GM19397 (cell line): Measurements from ENCODE around the gene SELENOO.

Experiments used
- ATAC-seq: cut with Tn5 transposase; IDR thresholded peaks from one replicate; pipeline ENCODE4 v1.9.1; 2021; ENCODE audit warnings: mild to moderate bottlenecking, moderate library complexity; ENCODE audit not compliant: unreplicated experiment

The SELENOO gene

DNA sequence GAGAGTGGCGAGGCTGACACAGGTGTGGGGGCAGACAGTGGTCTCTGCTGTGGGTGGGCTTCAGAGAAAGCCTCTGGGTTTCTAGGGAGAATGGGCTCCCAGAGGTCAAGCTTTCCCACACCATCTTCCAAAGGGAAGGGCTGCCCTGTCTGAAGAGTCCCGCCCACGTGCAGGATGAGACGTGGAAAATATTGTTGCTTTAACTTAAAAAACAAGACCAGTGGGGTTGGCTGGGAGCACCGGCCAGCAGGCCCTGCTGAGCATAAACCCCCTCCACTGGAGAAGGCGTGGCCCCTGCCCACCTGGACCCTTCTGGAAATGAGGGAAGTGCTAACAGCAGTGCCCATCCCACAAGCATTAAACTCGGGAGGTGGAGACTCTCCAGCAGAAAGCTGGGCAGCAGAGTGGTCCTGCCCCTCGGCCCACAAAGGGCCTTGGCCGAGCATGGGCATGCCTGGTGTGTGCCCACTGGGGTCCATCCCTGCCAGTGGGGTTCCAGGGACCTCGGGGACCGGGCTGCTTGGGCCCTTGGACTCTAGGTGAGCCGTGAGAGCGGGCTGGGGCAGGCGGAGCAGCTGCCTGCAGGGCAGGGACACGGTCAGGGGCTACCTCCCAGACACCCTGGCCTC lies 15.4 kb downstream of the SELENOO start:
- ATAC-seq: no peak

DNA sequence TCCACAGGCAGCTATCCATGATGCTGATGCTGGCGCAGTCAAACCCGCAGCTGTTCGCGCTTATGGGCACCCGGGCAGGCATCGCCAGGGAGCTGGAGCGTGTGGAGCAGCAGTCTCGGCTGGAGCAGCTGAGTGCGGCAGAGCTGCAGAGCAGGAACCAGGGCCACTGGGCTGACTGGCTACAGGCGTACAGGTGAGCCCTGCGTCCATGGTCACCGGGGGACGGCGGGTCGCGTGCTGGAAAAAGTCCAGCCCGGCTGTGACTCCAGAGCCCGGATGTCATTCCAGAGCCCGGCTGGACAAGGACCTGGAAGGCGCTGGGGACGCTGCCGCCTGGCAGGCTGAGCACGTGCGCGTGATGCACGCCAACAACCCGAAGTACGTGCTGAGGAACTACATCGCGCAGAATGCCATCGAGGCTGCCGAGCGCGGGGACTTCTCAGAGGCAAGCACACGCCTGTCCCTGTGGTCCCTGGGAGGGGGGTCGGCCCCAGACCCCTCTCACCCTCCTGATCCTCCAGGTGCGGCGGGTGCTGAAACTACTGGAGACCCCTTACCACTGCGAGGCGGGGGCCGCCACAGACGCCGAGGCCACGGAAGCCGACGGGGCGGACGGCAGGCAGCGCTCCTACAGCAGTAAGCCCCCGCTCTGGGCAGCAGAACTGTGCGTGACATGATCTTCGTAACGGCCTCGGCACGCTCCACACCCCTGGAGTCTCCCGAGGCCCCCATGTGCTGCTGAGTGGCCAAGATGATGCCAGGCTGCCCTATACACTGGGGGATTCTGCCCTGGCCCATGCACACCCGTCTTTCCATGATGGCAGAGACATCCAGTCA lies 16.1 kb downstream of the SELENOO start:
- no peak for ATAC-seq

DNA sequence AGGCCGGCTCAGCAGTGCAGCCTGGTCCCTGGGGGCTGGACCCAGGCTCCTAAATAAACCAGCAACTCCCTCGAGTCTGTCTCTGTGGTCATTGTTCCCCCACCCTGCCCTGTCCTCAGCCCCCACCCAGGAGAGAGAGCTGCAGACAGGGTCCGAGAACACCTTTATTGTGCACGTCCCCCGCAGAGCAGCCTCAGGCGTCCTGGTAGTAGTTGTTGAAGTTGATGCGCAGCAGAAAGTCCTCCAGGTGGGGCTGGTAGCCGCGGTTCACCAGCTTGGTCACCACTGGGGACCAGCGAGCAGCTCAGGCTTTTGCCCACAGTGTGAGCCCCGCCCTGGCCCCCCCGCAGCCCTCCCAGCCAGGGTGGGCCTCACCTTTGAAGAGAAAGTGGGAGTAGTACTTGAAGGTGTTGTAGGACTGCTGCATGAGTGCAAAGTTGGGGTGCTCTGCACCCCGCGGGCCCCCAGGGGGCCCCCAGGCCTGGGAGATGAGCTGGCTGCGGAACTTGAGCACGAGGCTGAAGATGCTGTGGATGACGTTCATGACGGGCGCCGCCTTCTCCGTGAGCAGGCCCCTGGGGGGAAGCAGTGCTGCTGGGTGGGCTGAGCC lies 16.8 kb downstream of the SELENOO start:
- ATAC-seq: no peak

DNA sequence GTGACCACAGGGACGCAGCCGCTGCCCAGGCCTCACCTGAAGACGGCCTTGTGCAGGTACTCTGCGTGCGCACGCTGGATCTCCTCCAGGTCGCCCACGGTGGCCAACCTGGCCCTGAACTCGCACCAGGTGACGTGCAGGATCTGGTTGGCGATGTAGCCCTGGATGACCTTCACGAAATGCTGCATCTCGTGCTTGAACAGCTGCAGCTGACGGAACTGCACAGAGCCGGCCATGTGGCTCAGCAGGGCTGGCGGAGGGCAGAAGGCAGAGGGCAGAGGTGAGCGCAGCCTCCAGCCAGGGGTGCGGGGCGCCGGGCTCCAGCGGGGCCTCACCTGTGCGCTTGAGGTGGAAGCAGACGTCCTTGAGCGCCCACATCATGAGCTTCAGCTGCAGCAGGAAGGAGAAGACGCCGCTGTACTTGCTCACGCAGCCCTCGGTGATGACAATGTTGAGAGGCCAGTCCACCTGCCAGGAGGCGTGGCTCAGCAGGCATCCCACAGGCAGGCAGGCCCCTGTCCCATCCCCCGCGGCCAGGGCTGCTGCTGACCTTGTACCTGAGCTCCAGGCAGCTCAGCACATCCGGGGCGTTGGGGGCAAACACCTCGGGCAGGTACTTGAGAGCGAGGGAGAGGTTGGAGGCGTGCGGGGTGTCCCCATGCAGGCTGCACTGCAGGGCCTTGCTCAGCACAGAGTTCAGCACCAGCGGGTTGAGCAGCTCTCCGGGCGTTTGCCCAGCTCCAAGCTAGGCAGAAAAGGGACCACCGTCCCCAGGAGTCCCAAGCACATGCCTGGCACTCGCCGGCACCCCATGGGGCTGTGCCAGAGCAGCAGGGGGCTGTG lies 17.6 kb downstream of the SELENOO start:
- no peak for ATAC-seq

DNA sequence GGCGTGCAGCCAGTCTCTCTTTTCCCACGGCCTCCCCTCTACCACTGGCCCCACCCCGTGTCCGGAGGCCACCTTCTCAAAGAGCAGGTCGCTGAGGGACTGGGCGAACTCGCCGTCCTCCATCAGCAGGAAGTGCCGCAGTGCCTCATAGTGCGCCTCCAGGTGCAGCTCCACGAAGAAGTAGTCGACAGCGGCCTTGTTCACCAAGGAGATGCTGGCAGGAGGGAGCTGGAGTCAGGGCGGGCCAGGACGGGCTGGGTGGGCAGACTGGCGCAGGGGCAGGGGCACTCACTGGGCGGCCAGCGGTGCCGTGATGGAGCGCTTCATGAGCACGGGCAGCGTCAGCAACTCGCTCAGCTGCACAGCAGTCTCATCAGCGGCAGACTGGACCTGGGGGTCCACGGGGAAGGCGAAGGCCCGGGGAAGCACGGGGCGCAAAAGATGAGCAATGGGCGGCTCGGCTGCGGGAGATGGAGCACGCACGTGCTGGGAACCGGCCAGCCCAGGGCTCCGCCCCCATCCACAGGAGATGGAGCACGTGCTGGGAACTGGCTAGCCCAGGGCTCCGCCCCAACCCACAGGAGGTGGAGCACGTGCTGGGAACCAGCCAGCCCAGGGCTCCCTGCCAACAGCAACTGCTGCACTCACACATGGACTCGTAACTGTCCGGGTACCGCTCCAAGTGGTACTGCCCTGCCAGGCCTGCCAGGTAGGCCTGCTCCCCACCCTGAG lies 18.4 kb downstream of the SELENOO start:
- no peak for ATAC-seq

DNA sequence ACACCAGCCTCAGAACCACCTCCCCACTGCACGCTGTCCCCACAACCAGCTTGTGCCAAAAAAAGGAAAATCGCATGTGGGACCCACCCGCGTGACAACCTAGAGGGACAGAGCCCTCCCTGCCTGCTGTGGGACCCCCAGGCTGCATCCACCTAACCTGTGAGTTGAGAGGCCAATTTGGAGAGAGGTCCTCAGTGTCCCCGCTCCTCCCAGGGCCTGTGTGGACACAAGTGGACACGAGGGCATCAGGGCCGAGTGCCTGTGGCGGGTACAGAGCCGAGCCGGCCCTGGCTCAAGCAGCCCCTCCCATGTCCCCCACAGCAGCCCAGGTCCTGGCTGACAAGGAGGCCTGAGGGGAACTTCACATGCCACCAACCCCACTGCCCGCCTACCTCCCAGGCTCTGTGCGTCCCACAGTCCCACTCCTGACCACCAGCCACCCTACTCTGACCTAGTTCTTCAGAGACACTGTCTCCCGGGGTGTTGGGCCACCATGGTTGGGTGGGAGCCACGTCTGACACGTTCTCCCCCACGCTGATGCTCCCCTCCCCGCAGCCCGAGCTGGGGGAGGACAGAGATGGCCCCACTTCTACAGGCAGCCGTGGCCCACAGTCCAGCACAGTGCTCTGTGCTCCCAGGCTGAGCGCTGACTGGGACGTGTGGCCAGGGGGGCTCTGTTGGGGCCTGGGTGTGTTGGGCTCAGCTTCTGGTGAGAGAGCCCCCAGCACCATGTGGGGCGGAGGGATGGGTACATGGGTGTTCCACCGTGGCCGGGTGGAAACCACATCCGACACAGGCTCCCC lies 19.2 kb downstream of the SELENOO start:
- ATAC-seq: no peak

DNA sequence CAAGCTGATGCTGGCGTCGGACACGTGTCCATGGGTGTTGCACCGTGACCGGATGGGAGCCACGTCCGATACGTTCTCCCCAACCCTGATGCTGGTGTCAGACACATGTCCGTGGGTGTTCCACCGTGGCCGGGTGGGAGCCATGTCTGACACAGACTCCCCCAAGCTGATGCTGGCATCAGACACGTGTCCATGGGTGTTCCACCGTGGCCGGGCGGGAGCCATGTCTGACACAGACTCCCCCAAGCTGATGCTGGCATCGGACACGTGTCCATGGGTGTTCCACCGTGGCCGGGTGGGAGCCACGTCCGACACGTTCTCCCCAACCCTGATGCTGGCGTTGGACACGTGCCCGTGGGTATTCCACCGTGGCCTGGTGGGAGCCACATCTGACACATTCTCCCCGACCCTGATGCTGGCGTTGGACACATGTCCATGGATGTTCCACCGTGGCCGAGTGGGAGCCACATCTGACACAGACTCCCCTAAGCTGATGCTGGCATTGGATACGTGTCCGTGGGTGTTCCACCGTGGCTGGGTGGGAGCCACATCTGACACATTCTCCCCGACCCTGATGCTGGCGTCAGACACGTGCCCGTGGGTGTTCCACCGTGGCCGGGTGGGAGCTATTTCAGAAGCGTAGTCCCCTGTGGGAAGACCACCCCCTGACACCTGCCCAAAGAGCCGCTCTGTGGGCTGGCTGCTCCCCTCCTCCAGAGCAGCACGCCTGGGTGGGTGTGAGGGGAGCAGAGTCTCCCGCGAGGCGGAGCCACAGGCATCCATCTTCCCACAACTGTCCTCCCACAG lies 20.0 kb downstream of the SELENOO start:
- no peak for ATAC-seq

DNA sequence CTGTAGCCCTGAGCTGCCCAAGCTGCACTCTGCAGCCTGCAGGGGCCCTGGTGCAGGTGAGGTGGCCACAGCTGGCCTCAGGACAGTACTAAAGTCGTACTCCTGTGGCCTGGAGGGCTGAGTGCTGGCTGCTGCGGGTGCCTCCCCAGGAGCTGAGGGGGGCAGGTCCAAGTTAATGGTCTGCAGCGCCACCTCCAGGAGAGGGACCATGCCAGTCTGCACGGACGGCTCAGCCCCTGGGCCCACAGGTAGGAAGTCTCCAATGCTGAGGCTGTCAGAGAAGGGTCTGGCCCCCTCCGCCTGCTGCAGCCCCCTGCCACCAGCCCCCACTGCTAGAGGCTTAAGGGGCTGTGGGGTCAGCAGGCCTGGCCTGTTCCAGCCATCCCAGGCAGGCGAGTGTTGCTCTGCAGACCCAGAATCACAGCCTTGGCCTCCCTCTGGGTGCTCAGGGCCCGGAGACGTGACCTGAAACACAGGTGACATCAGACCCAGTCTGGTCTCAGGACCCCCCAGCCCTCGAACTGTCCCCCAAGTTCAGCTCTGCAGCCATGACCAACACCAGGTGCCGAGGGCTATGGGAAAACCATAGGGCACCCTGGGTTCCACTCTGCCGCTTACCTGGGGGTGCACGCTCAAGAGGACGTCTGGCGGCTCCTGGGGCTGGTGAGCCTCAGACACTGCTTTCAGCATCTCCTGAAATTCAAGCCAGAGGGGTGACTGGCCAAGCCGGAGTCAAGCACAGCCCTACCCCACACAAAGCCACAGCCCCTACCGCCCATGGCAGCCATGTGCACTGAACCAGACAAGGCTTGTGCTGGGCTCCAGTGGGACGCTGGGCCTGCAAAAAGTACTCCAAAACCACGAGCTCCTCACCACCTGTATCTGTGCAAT lies 20.8 kb downstream of the SELENOO start:
- ATAC-seq: no peak

DNA sequence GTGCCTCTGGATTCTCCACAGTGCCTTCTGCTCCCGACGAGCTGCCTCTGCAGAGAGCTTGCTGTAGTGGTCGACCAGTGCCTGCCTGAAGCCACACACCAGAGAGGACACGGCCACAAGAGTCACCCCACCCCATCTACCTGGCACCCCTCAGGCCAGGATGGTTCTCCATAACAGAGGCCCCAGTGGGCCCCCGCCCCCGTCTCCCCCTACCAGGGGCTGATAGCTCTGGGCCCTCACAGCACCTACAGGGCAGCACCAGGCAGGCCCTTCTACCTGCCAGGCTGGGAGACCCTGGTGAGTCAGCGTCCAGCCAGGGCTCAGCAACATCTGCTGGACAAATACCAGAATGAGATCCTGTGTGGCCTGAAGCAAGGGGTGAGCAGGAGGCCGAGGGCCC lies 21.7 kb downstream of the SELENOO start:
- no peak for ATAC-seq

DNA sequence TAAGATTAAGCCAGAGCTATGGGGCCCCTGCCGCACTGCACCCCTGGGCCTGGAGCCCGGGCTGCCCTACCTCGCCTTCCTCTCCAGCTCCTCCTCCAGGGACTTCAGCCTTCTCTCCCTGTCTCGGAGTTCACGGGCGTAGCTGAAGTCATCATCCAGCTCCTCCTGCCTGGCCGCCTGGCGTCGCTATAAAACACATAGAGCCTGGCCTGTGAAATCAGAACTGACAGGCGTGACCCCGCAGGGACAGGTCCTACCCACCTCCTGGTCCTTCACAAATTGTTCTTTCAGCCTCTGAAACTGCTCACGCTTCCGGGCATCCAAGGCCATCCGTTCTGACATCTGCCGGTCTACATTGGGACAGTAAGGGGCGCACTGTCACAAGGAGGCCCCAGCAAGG lies 23.3 kb downstream of the SELENOO start:
- no peak for ATAC-seq

DNA sequence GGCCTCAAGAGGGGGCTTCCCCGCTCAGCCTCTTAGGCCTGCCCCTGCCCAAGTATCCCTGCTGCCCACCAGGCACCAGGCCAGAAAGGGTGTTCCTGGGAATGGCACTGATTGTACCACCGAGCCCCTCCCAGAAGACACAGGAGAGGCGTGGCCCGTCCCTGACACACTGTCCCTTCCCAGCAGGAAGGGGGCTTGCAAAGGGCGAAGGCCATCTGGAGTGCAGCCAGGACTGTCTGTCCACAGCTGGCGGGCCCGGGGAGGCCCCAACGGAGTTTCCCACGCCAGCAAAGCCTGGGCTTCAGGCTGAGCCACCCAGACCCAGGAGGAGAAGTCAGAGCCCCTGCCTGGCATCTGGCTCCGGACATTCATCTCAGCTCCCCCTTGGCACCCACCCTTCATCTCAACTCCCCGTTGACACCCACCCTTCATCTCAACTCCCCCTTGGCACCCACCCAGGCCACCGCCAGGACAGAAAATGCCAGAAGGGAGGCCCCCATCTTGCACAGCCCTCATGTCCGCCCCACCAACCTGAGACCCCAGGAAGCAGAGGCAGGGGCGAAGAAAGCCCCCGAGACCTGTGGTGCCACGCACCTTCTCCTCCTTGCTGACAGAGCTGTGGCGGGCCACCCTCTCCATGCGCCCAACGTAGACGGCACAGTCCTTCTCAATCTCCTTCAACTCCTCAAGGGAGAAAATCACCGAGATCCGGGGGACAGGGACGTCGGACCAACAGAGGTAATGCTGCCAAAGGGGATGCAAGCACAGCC lies 24.6 kb downstream of the SELENOO start:
- ATAC-seq: no peak

DNA sequence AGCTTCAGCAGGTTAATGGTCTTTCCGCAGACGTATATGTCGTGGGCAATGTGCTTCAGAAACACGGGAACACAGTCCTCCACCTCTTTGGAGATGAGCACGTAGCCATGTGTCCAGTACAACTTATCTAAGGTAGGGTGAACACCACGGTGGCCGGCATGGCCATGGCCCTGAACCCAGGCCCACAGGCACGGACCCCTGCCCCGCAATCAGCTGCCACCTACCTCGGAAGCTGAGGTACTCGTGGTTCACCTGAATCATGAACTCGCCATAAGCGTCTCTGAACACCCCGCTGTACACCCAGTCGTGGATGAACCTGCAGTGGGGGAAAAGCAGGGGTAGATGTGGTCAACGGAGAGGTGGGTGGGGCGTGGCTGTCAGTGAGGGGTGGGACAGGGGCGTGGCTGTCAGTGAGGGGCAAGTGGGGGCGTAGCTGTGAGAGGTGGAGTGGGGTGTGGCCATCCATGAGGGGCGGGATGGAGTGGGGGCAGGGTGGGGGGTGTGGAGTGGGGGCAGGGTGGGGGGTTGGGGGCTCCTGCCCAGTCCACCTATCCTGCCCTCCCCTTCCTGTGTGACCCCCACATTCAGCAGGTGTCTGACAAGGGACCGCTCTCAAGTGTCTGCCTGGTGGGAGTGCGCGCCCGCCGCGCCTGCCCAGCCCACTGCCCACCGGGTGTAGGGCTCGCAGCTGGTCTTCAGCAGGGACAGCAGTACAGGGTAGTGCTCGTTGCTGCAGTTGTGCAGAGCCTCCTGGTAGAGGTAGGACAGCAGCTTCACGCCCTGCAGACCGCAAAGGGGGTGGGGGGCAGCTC lies 25.5 kb downstream of the SELENOO start:
- ATAC-seq: no peak

DNA sequence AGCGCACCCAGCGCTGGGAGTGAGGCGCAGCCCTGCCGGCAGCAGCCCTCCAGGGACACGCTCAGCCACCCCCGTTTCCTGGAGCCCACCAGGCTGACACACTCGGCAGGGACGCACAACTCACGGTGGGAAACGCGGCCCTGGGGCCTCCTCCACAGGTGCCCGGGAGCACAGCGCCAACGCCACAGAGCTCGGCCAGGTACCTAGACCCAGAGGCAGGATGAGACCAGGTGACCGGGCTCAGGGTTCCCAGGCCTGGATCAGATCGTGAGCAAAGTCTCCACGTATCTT lies 26.0 kb downstream of the SELENOO start:
- ATAC-seq: no peak

DNA sequence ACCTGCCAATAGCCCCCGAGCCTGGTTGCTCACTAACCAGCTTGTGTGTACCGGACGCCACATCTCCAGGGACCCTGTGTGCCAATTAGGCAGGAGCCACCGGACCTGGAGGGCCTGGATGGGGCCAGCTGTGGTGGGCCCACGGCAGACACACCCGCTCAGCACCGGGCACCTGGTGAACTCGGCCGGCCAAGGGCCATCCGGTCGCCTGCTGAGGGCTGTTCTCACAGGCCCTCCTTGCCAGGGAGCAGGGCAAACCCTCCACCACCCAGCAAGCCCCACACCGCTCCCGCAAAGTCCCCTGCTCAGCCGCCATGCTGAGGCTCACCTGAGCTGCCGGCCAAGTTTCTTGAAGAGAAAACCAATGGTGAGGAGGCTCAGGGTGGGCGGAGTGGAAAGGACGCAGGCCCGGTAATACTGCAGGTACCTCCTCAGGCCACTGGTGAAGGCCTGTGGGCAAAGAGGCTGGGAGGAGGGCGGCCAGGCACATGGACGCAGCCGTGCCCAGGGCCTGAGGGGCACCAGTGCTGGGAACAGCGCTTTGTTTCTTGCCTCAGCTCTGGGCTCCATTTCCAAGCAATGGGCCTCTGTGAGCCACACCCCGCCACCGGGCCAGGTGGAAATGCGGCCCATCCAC lies 26.9 kb downstream of the SELENOO start:
- ATAC-seq: no peak

DNA sequence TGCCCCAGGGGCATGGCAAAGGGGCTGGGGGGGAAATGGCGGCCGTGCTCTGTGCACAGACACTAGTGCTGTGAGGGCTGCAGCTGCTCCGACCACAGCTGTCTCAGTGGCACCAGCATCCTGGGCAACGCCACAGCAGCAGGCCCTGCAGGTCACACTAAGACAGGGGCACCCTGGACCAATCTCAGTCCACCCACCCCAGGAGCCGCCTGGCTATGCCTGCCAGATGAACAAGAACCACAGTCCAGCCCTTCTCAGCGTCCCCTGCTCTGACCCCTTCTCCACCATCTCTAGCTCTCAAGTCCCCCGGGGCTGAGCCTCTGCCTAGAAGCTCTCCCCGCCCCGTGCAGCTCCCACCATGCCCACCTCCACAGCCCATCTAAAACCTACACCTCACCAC lies 27.6 kb downstream of the SELENOO start:
- ATAC-seq: no peak

DNA sequence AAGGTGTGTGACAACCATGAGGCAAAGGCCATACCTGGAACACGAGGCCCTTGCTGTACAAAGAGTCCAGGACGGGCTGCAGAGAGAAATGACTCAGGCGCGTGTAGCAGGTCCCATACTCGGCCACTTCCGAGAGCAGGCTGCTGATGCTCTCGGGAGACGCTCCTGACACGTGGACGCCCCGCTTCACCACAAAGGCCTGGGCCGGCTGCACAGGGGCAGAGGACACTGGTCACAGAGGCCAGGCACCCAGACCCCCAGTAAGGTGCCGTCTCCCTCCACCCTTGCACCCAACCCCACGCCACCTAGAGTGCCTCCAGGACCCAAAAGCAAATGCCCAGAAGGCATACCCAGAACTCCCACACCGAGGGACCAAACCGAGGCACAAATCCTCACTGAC lies 28.6 kb downstream of the SELENOO start:
- no peak for ATAC-seq
